Keratinocyte (primary cell): Measurements from ENCODE around the gene ITGAV. TPM values are rescaled to one million over a fixed set of nuclear protein-coding genes. Genes with fewer than 3 reads are reported as not detected.

Experiments used
- DNase-seq: peaks from one replicate; pipeline ENCODE4 v3.0.0-alpha.2; 2011; ENCODE audit warnings: low read depth, missing footprints, low spot score
- FAIRE-seq: peaks from 2 replicates; lab custom pipeline; 2011; peaks lifted over from hg19 to GRCh38; lab: Jason Lieb, UNC
- H2AFZ ChIP-seq: 2 replicates; pipeline ENCODE4 v1.6.0; 2012; ENCODE audit warnings: low read length, control low read depth, inconsistent platforms; ENCODE audit not compliant: control insufficient read depth
- H3K27ac ChIP-seq: 2 replicates; pipeline ENCODE4 v1.5.1; 2011; ENCODE audit warnings: low read length; ENCODE audit not compliant: control insufficient read depth, insufficient read depth
- H3K27me3 ChIP-seq: 3 replicates; pipeline ENCODE4 v1.6.0; 2011; ENCODE audit warnings: low read length; ENCODE audit not compliant: control insufficient read depth, insufficient read depth; ENCODE audit errors: extremely low read depth
- H3K36me3 ChIP-seq, 2 experiments: 2 replicates in 1 of 2; 3 replicates in 1 of 2; pipeline ENCODE4 v1.5.1; 2011; ENCODE audit warnings: low read length in 2 of 2, mild to moderate bottlenecking in 1 of 2; ENCODE audit not compliant: control insufficient read depth in 2 of 2, insufficient read depth in 2 of 2; ENCODE audit errors: extremely low read depth in 1 of 2
- H3K4me1 ChIP-seq: 3 replicates; pipeline ENCODE4 v1.5.1; 2011; ENCODE audit warnings: low read length; ENCODE audit not compliant: control insufficient read depth, insufficient read depth; ENCODE audit errors: extremely low read depth
- H3K4me2 ChIP-seq: 3 replicates; pipeline ENCODE4 v1.6.0; 2011; ENCODE audit warnings: low read depth, low read length; ENCODE audit not compliant: control insufficient read depth, insufficient read depth; ENCODE audit errors: extremely low read depth
- H3K4me3 ChIP-seq, 3 experiments: fragments of 200-600 bp in 1 of 3; sonication (generic) in 1 of 3; 2 replicates in 2 of 3; 3 replicates in 1 of 3; pipeline ENCODE4 v1.5.1; 2011 to 2016; ENCODE audit warnings: low read length in 3 of 3, mild to moderate bottlenecking in 3 of 3, control low read depth in 2 of 3, inconsistent platforms in 1 of 3, low read depth in 1 of 3, mixed read lengths in 1 of 3, mixed run types in 1 of 3, moderate library complexity in 1 of 3; ENCODE audit not compliant: control insufficient read depth in 2 of 3, insufficient read depth in 2 of 3; ENCODE audit errors: extremely low read depth in 1 of 3
- H3K79me2 ChIP-seq: 2 replicates; pipeline ENCODE4 v1.6.0; 2012; ENCODE audit warnings: low read length; ENCODE audit not compliant: control insufficient read depth, insufficient read depth
- H3K9ac ChIP-seq: 3 replicates; pipeline ENCODE4 v1.6.0; 2011; ENCODE audit warnings: low read length; ENCODE audit not compliant: control insufficient read depth, insufficient read depth; ENCODE audit errors: extremely low read depth
- H3K9me1 ChIP-seq: 3 replicates; pipeline ENCODE4 v1.6.0; 2011; ENCODE audit warnings: low read length; ENCODE audit not compliant: control insufficient read depth, insufficient read depth; ENCODE audit errors: extremely low read depth
- H3K9me3 ChIP-seq: 2 replicates; pipeline ENCODE4 v1.5.1; 2012; ENCODE audit warnings: low read depth, low read length; ENCODE audit not compliant: control insufficient read depth
- H4K20me1 ChIP-seq: 3 replicates; pipeline ENCODE4 v1.6.0; 2011; ENCODE audit warnings: low read length; ENCODE audit not compliant: control insufficient read depth, insufficient read depth; ENCODE audit errors: extremely low read depth
- CTCF ChIP-seq, 3 experiments: IDR thresholded peaks in 1 of 3; conservative IDR thresholded peaks in 1 of 3; optimal IDR thresholded peaks in 1 of 3; 2 replicates in 2 of 3; 3 replicates in 1 of 3; pipeline versions ENCODE3 to v1.5.1; 2011; ENCODE audit warnings: low read length in 3 of 3, mild to moderate bottlenecking in 3 of 3, moderate library complexity in 2 of 3, control low read depth in 1 of 3, inconsistent platforms in 1 of 3; ENCODE audit not compliant: insufficient read depth in 2 of 3; ENCODE audit errors: extremely low read depth in 1 of 3
- EZH2 ChIP-seq: IDR thresholded peaks from one replicate; pipeline ENCODE4 v1.6.1; 2012; ENCODE audit warnings: inconsistent platforms, mild to moderate bottlenecking, low read length, moderate library complexity
- dilution Hi-C: fragments of 300-500 bp; cut with MboI; formaldehyde crosslinking; loops from one replicate; pipeline ENCODE4 v1.7.0; 2020; ENCODE audit warnings: low sequenced_read_pairs; ENCODE audit not compliant: extremely low pct_ligation_motif_present
- polyA plus RNA-seq, 5 experiments: library from polyadenylated mRNA; depleted of rRNA in 3 of 5; stranded (reverse) in 3 of 5; stranded (forward) in 1 of 5; unstranded in 1 of 5; fragments of >200 nt; gene quantifications; 1 replicate in 1 of 5; 2 replicates in 3 of 5; 3 replicates in 1 of 5; pipeline versions ENCODE4 v1.2.1 to v1.2.3, GENCODE V29; 2011 to 2012; ENCODE audit warnings: missing spikeins in 2 of 5, low read depth in 1 of 5, low replicate concordance in 1 of 5

The ITGAV gene
- polyA plus RNA-seq, 1 donor (not counting 4 experiments of a cell fraction or from before 2014, with no cell fraction given), result 63.7 TPM

GRCh38 chr2:186576614-186577013, 13.2 kb upstream of the ITGAV start:
- H3K4me3 ChIP-seq, result no peak overlapping the region
- no peak overlapping the region for H3K9ac ChIP-seq
- H3K79me2 ChIP-seq, result no peaks in the 10 kb centered on the region
- H4K20me1 ChIP-seq, result no peaks in the 10 kb centered on the region
- TF ChIP-seq CTCF (optimal IDR thresholded peaks at IDR 0.05 in 1 of 3, IDR thresholded peaks at IDR 0.05 in 1 of 3, conservative IDR thresholded peaks at IDR 0.05 in 1 of 3; ENCODE audit: extremely low read depth in 1 of 3, insufficient read depth in 2 of 3, low read length in 3 of 3), result no peak
- TF ChIP-seq EZH2, result no peak
- no peak overlapping the region for H3K4me2 ChIP-seq
- H3K36me3 ChIP-seq, result no peaks in the 10 kb centered on the region
- no peaks in the 10 kb centered on the region for H3K9me1 ChIP-seq
- H3K27me3 ChIP-seq, result no peaks in the 10 kb centered on the region
- peaks cover 20% of the 10 kb centered on the region for H3K4me1 ChIP-seq
- no peak for DNase-seq
- dilution Hi-C loops, result no loop called here
- FAIRE-seq, result peak; percentile 63
- H3K27ac ChIP-seq, result no peak overlapping the region
- no peak overlapping the region for H2AFZ ChIP-seq
- H3K9me3 ChIP-seq, result no peaks in the 10 kb centered on the region

GRCh38 chr2:186582698-186583097, 7.2 kb upstream of the ITGAV start:
- no peaks in the 10 kb centered on the region for H3K79me2 ChIP-seq
- no peak for DNase-seq
- no peaks in the 10 kb centered on the region for H3K9me1 ChIP-seq
- H3K4me1 ChIP-seq, result no peaks in the 10 kb centered on the region
- H3K4me2 ChIP-seq, result no peak overlapping the region
- no peak overlapping the region for H3K9ac ChIP-seq
- no peaks in the 10 kb centered on the region for H4K20me1 ChIP-seq
- no peak for TF ChIP-seq EZH2
- no peak for TF ChIP-seq CTCF (optimal IDR thresholded peaks at IDR 0.05 in 1 of 3, IDR thresholded peaks at IDR 0.05 in 1 of 3, conservative IDR thresholded peaks at IDR 0.05 in 1 of 3; ENCODE audit: extremely low read depth in 1 of 3, insufficient read depth in 2 of 3, low read length in 3 of 3)
- no peak overlapping the region for H3K27ac ChIP-seq
- dilution Hi-C loops, result no loop called here
- no peaks in the 10 kb centered on the region for H3K27me3 ChIP-seq
- FAIRE-seq, result no peak
- H2AFZ ChIP-seq, result no peak overlapping the region
- H3K4me3 ChIP-seq, result no peak overlapping the region
- no peaks in the 10 kb centered on the region for H3K36me3 ChIP-seq
- no peaks in the 10 kb centered on the region for H3K9me3 ChIP-seq
